HCT116 (cell line): ENCODE data around the gene ATP10B. TPM values are rescaled to one million over a fixed set of nuclear protein-coding genes. Genes with fewer than 3 reads are reported as not detected.

Experiments
- ATAC-seq: fragments of 200-7000 bp; cut with Tn5 transposase; 2 replicates; pipeline ENCODE4 v1.9.1; 2020; ENCODE audit warnings: mild to moderate bottlenecking, moderate library complexity
- BruUV-seq: library from RNA; stranded (reverse); fragments of 400-500 nt; replicated peaks from 2 replicates; lab custom pipeline; 2021; lab: Mats Ljungman, UMichigan
- CTCF ChIA-PET: fragments of 300-600 bp; sonication (Branson Sonifier 250); formaldehyde crosslinking; loops from one replicate; lab custom pipeline; 2021; ENCODE audit warnings: antibody characterized with exemption; lab: Charles Lee
- POLR2A ChIA-PET: fragments of 300-600, 350-600 bp; sonication (Branson Sonifier 250); formaldehyde crosslinking; loops from one replicate; lab custom pipeline; 2021; ENCODE audit warnings: antibody characterized with exemption; lab: Charles Lee
- RAD21 ChIA-PET, 2 experiments: fragments of 300-600 bp; sonication (Branson Sonifier 250); formaldehyde crosslinking; loops; one replicate each; lab custom pipeline; 2023; ENCODE audit warnings: low total read pairs in 2 of 2; ENCODE audit not compliant: uncharacterized antibody in 2 of 2, unreplicated experiment in 2 of 2, low non-redundant PET in 1 of 2; lab: Charles Lee
- DNase-seq: peaks from one replicate; pipeline ENCODE4 v3.0.0-alpha.2; 2010; ENCODE audit warnings: low read depth, low spot score
- H2AFZ ChIP-seq: fragments of 200-600 bp; shearing (Covaris generic), sonication (generic); 2 replicates; pipeline ENCODE4 v1.6.1; 2017; ENCODE audit warnings: low read depth, mixed run types, mixed read lengths, antibody characterized with exemption, low read length; ENCODE audit not compliant: poor library complexity, severe bottlenecking
- H3K27ac ChIP-seq: 2 replicates; pipeline ENCODE4 v1.5.1; 2012; ENCODE audit warnings: low read depth, low read length
- H3K27me3 ChIP-seq: fragments of 200-600 bp; sonication (generic); 2 replicates; pipeline ENCODE4 v1.6.1; 2016; ENCODE audit warnings: mixed run types, low read length, mixed read lengths; ENCODE audit not compliant: insufficient read depth
- H3K36me3 ChIP-seq, 2 experiments: fragments of 200-500 bp in 1 of 2; fragments of 200-600 bp in 1 of 2; sonication (Bioruptor generic) in 1 of 2; sonication (generic) in 1 of 2; 2 replicates each; pipeline versions ENCODE4 v1.5.1 to v1.6.1; 2014 to 2016; ENCODE audit warnings: low read length in 2 of 2, inconsistent platforms in 1 of 2, mixed read lengths in 1 of 2, mixed run types in 1 of 2; ENCODE audit not compliant: insufficient read depth in 2 of 2, control insufficient read depth in 1 of 2
- H3K4me1 ChIP-seq, 2 experiments: fragments of 200-600 bp in 1 of 2; sonication (generic) in 1 of 2; 2 replicates each; pipeline versions ENCODE4 v1.5.1 to v1.6.1; 2012 to 2017; ENCODE audit warnings: low read length in 2 of 2, inconsistent platforms in 1 of 2, mild to moderate bottlenecking in 1 of 2, mixed read lengths in 1 of 2, mixed run types in 1 of 2, moderate library complexity in 1 of 2; ENCODE audit not compliant: insufficient read depth in 2 of 2, control insufficient read depth in 1 of 2
- H3K4me2 ChIP-seq: fragments of 200-600 bp; sonication (generic); 2 replicates; pipeline ENCODE4 v1.6.1; 2017; ENCODE audit warnings: mixed run types, low read length, mixed read lengths
- H3K4me3 ChIP-seq, 2 experiments: fragments of 200-600 bp in 1 of 2; sonication (generic) in 1 of 2; replicated peaks in 1 of 2; 2 replicates each; pipeline ENCODE4 v1.5.1; 2011 to 2016; ENCODE audit warnings: low read length in 2 of 2, control low read depth in 1 of 2, low read depth in 1 of 2, mild to moderate bottlenecking in 1 of 2, mixed read lengths in 1 of 2, mixed run types in 1 of 2
- H3K79me2 ChIP-seq: fragments of 200-600 bp; sonication (generic); 2 replicates; pipeline ENCODE4 v1.6.1; 2017; ENCODE audit warnings: mild to moderate bottlenecking, mixed run types, low read length, moderate library complexity, mixed read lengths; ENCODE audit not compliant: insufficient read depth
- H3K9ac ChIP-seq: fragments of 200-600 bp; sonication (generic); 2 replicates; pipeline ENCODE4 v1.6.1; 2016; ENCODE audit warnings: low read length, mixed read lengths
- H3K9me2 ChIP-seq: fragments of 200-600 bp; sonication (generic), shearing (Covaris generic); 2 replicates; pipeline ENCODE4 v1.6.1; 2017; ENCODE audit warnings: mixed run types, mild to moderate bottlenecking, moderate library complexity; ENCODE audit not compliant: insufficient read depth
- H3K9me3 ChIP-seq, 2 experiments: fragments of 200-500 bp in 1 of 2; fragments of 200-600 bp in 1 of 2; sonication (Bioruptor generic) in 1 of 2; sonication (generic) in 1 of 2; 2 replicates each; pipeline ENCODE4 v1.6.1; 2014 to 2017; ENCODE audit warnings: low read length in 2 of 2, mixed read lengths in 2 of 2, inconsistent platforms in 1 of 2, low read depth in 1 of 2, mild to moderate bottlenecking in 1 of 2, mixed run types in 1 of 2, moderate library complexity in 1 of 2; ENCODE audit not compliant: control insufficient read depth in 1 of 2, insufficient read depth in 1 of 2
- H4K20me1 ChIP-seq: fragments of 200-600 bp; sonication (generic), shearing (Covaris generic); 2 replicates; pipeline ENCODE4 v1.6.1; 2017; ENCODE audit warnings: mixed run types, mild to moderate bottlenecking, moderate library complexity; ENCODE audit not compliant: insufficient read depth
- CBX3 ChIP-seq: IDR thresholded peaks from 2 replicates; pipeline ENCODE4 v1.6.1; 2012; ENCODE audit warnings: low read depth
- CEBPB ChIP-seq: IDR thresholded peaks from 2 replicates; pipeline ENCODE4 v1.6.1; 2012; ENCODE audit warnings: low read depth
- EGR1 ChIP-seq: IDR thresholded peaks from 2 replicates; pipeline ENCODE4 v1.6.1; 2012; ENCODE audit warnings: low read depth
- ELF1 ChIP-seq: IDR thresholded peaks from 2 replicates; pipeline ENCODE4 v1.6.1; 2012; ENCODE audit warnings: low read depth, borderline replicate concordance
- EZH2phosphoT487 ChIP-seq: fragments of 200-600 bp; IDR thresholded peaks from 2 replicates; pipeline ENCODE4 v1.6.1; 2018; ENCODE audit warnings: antibody characterized with exemption, borderline replicate concordance
- JUND ChIP-seq: IDR thresholded peaks from 2 replicates; pipeline ENCODE4 v1.6.1; 2012
- RAD21 ChIP-seq: IDR thresholded peaks from 2 replicates; pipeline ENCODE4 v1.6.1; 2012; ENCODE audit warnings: low read depth, mild to moderate bottlenecking
- SIN3A ChIP-seq: IDR thresholded peaks from 2 replicates; pipeline ENCODE4 v1.6.1; 2012; ENCODE audit warnings: low read depth
- SP1 ChIP-seq: IDR thresholded peaks from 2 replicates; pipeline ENCODE4 v1.6.1; 2012; ENCODE audit warnings: low read depth
- SRF ChIP-seq: IDR thresholded peaks from 2 replicates; pipeline ENCODE4 v1.6.1; 2012; ENCODE audit warnings: low read depth
- ZNF274 ChIP-seq: fragments of 200-500 bp; sonication (Bioruptor generic); IDR thresholded peaks from 2 replicates; pipeline ENCODE4 v1.6.1; 2014; ENCODE audit warnings: mild to moderate bottlenecking, low read depth, low read length, inconsistent platforms
- intact Hi-C: fragments of 100-400 bp; cut with micrococcal nuclease; formaldehyde crosslinking; loops from 2 replicates; pipeline ENCODE4 v1.10.0; 2022
- total RNA-seq: library from RNA; stranded (reverse); gene quantifications from one replicate; pipeline ENCODE4 v1.2.1, GENCODE V29; 2021; ENCODE audit not compliant: unreplicated experiment
- TF ChIP-seq, protein P1 (sequence below): IDR thresholded peaks from 2 replicates; pipeline ENCODE4 v1.6.1; 2012; ENCODE audit warnings: low read depth
- TF ChIP-seq, protein P2 (sequence below): IDR thresholded peaks from 2 replicates; pipeline ENCODE4 v1.6.1; 2012
- TF ChIP-seq, protein P3 (sequence below): IDR thresholded peaks from 2 replicates; pipeline ENCODE4 v1.6.1; 2012

Gene ATP10B
- total RNA-seq, 1 experiment from 2014 or later = 0.07 TPM

DNA sequence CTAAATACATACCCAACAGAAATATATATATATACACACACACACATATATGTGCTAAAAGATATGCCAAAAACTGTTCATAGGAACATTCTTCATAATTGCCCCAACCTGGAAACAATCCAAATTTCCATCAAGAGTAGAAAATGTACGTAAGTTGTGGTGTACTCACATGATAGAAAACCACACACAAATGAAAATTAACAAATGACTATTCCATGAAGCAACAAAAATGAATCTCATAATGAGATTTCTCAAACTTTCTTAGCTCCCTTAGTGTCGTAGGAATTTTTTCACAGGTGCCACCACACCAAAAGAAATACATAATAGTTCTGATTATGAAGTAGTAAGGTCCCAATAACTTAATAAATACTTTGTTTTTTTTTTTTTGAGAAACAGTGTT, 7.8 kb downstream of the ATP10B start:
- ChIA-PET RAD21 (no interaction called here), POLR2A (no interaction called here), CTCF (no interaction called here)
- Histone ChIP-seq H3K79me2 (no peaks in the 10 kb centered on the region), H3K9me2 (no peaks in the 10 kb centered on the region), H3K4me1 (no peaks in the 10 kb centered on the region), H3K27ac (no peak overlapping the region), H2AFZ (no peak overlapping the region), H3K36me3 (no peaks in the 10 kb centered on the region), H3K9me3 (no peaks in the 10 kb centered on the region), H3K9ac (no peak overlapping the region), H4K20me1 (no peaks in the 10 kb centered on the region), H3K4me2 (no peak overlapping the region), H3K4me3 (no peak overlapping the region), H3K27me3 (no peaks in the 10 kb centered on the region)
- no peak for TF ChIP-seq CEBPB
- no peak for TF ChIP-seq EGR1
- intact Hi-C loops = no loop called here
- ATAC-seq (no peak), DNase-seq (no peak)
- no TSS peak for BruUV-seq

DNA sequence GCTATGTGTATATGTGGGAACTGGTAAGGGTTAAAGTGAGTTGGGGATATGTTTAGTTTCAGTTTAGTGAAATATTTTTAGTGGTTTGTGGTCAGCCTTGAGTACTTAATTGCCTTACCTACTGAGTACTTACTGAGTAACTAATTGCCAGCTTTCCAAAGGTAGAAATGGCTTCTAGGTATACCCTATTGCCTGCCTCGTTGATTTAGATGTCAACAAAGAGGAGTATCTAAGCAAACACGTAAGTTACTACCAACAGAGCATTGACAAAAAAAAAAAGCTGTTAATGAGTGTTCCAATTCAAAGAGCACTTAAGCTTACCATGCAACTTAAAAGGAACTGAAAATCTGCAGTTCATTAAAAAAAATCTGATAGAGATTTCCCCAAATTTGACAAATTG, 8.8 kb downstream of the ATP10B start:
- Histone ChIP-seq H3K9ac (no peak overlapping the region), H3K36me3 (no peaks in the 10 kb centered on the region), H3K4me1 (no peaks in the 10 kb centered on the region), H3K9me3 (no peaks in the 10 kb centered on the region), H3K27me3 (no peaks in the 10 kb centered on the region), H4K20me1 (no peaks in the 10 kb centered on the region), H3K79me2 (no peaks in the 10 kb centered on the region), H3K9me2 (no peaks in the 10 kb centered on the region), H3K27ac (no peak overlapping the region), H3K4me2 (no peak overlapping the region), H2AFZ (no peak overlapping the region), H3K4me3 (no peak overlapping the region)
- POLR2A ChIA-PET = no interaction called here
- intact Hi-C loops = no loop called here
- ATAC-seq (no peak), DNase-seq (no peak)
- CTCF ChIA-PET = no interaction called here
- RAD21 ChIA-PET = no interaction called here
- no TSS peak for BruUV-seq
- TF ChIP-seq JUND (no peak), RAD21 (no peak), SRF (no peak), ZNF274 (no peak), ELF1 (no peak), SIN3A (no peak), EZH2phosphoT487 (no peak), CBX3 (no peak), SP1 (no peak)
- TF ChIP-seq, protein P1, sequence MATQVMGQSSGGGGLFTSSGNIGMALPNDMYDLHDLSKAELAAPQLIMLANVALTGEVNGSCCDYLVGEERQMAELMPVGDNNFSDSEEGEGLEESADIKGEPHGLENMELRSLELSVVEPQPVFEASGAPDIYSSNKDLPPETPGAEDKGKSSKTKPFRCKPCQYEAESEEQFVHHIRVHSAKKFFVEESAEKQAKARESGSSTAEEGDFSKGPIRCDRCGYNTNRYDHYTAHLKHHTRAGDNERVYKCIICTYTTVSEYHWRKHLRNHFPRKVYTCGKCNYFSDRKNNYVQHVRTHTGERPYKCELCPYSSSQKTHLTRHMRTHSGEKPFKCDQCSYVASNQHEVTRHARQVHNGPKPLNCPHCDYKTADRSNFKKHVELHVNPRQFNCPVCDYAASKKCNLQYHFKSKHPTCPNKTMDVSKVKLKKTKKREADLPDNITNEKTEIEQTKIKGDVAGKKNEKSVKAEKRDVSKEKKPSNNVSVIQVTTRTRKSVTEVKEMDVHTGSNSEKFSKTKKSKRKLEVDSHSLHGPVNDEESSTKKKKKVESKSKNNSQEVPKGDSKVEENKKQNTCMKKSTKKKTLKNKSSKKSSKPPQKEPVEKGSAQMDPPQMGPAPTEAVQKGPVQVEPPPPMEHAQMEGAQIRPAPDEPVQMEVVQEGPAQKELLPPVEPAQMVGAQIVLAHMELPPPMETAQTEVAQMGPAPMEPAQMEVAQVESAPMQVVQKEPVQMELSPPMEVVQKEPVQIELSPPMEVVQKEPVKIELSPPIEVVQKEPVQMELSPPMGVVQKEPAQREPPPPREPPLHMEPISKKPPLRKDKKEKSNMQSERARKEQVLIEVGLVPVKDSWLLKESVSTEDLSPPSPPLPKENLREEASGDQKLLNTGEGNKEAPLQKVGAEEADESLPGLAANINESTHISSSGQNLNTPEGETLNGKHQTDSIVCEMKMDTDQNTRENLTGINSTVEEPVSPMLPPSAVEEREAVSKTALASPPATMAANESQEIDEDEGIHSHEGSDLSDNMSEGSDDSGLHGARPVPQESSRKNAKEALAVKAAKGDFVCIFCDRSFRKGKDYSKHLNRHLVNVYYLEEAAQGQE = no peak
- TF ChIP-seq, protein P2, sequence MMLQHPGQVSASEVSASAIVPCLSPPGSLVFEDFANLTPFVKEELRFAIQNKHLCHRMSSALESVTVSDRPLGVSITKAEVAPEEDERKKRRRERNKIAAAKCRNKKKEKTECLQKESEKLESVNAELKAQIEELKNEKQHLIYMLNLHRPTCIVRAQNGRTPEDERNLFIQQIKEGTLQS = no peak
- TF ChIP-seq, protein P3, sequence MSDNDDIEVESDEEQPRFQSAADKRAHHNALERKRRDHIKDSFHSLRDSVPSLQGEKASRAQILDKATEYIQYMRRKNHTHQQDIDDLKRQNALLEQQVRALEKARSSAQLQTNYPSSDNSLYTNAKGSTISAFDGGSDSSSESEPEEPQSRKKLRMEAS = no peak
